Stimulated activated naive CD8-positive, alpha-beta T cell treated with anti-CD3 and anti-CD28 coated beads, Interleukin-15, Interleukin-2, amounts not matched to agents 100 ng/mL and 50 ng/mL, for 24 hours (primary cell): ENCODE measurements around the gene RARRES2.
"Not testable (repeated sequence)": the region's sequence is repeated elsewhere in the genome, so short reads cannot be mapped to it uniquely, and the experiment has no call there.

ENCODE experiments used
- H3K27ac Mint-ChIP-seq: one replicate; pipeline ENCODE4 v1.8.0; 2021; ENCODE audit warnings: mild to moderate bottlenecking, mixed read lengths
- H3K27me3 Mint-ChIP-seq: one replicate; pipeline ENCODE4 v1.8.0; 2021; ENCODE audit warnings: mixed read lengths
- H3K36me3 Mint-ChIP-seq: one replicate; pipeline ENCODE4 v1.8.0; 2021; ENCODE audit warnings: low read depth, mixed read lengths
- H3K4me1 Mint-ChIP-seq: one replicate; pipeline ENCODE4 v1.8.0; 2021; ENCODE audit warnings: low read depth, mixed read lengths
- H3K4me3 Mint-ChIP-seq: one replicate; pipeline ENCODE4 v1.8.0; 2021; ENCODE audit warnings: mild to moderate bottlenecking, mixed read lengths
- H3K9me3 Mint-ChIP-seq: one replicate; pipeline ENCODE4 v1.8.0; 2021; ENCODE audit warnings: mixed read lengths

Gene RARRES2

DNA sequence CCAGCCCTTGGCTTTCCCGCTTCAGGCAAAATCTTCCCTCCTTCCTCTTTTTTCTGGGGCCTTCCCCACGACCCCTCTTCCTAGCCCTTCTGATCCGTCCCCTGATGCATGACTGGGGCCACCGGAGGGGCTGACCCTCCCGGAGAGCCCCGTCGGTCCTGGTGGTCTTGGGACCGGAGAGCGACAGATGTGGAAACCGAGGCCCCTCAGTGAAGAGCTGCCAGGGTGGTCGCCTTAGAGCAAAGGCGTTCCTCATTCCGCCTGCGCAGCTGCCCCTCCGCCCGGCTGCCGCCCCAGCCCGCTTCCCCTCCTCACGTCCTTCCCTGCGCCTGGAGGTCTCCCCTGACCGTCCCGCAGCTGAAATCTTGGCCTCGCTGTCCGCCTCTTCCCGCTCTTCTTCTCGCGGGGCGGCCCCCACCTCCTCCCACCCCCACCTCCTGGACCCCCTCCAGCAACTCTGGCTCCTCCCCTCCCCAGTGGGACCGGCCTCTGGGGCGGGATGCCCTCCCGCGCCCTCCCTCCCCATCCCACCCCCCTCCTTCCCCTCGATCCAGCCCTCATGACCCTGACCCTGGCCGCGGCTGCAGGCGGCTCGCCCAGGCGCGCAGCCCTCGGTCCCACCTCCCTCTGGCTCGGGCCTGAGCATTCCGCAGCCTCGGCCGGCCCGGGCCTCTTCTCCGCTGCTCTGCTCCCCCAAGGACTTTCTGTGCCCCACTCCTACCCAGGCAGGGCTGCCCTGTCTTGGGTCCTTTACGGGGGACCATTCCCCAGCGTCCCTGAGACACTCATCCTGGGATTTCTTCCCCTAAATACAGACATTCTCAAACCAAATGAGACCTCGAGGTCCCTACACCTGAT, at the start of gene RARRES2:
RARRES2 (minus strand) TSS at position 367 of the 858 bp plus-strand sequence. CDS start 1,020 bp downstream, outside the sequence.
- H3K4me1 Mint-ChIP-seq = peaks cover 7% of the 10 kb centered on the region
- no peak within 1 kb of the TSS for H3K27ac Mint-ChIP-seq
- peaks cover 6% of the 10 kb centered on the region for H3K36me3 Mint-ChIP-seq
- H3K9me3 Mint-ChIP-seq = no peaks in the 10 kb centered on the region
- peaks cover 33% of the 10 kb centered on the region for H3K27me3 Mint-ChIP-seq
- H3K4me3 Mint-ChIP-seq = peak within 1 kb of the TSS; percentile 37

DNA sequence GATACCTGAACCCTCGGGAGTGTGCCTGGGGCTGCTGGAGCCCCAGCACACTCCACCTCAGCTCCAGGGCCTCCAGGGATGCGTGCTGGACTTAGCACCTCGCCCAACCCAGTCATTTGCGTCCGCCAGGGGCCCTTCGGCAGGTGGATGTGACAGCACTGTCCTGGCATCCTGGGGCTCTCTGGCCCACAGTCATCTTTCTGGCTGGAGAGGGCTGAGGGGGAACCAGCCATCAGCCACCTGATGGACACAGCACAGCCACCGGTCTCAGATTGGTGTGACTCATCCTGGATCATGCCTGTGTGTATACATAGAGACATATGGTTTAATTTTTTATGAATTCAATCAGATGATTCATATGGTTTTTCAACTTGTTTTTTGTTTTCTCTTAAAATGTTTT, 48.8 kb upstream of the RARRES2 start:
- Mint-ChIP-seq H3K27me3 (no peaks in the 10 kb centered on the region), H3K27ac (no peak overlapping the region), H3K9me3 (no peaks in the 10 kb centered on the region), H3K36me3 (peaks cover 13% of the 10 kb centered on the region), H3K4me3 (no peak overlapping the region), H3K4me1 (peaks cover 7% of the 10 kb centered on the region)

DNA sequence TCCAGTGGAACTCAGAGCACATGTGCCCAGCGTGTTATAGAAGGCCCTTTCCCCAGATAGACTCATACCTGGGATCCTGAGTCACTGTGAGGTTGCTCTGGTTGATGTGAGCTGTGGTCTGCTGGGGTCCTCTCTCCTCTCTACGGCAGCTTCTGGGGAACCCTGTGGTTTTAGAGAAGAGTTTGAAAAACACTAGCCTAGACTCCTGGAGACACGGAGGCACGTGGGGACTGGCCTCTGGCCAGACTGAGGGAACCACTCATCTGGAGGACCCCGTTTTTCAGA, 48.0 kb upstream of the RARRES2 start:
- Mint-ChIP-seq H3K36me3 (peaks cover 13% of the 10 kb centered on the region), H3K27me3 (no peaks in the 10 kb centered on the region), H3K9me3 (no peaks in the 10 kb centered on the region), H3K27ac (no peak overlapping the region), H3K4me1 (peaks cover 7% of the 10 kb centered on the region), H3K4me3 (no peak overlapping the region)

- H3K4me3 Mint-ChIP-seq = no peak overlapping the region
- no peaks in the 10 kb centered on the region for H3K9me3 Mint-ChIP-seq
- H3K36me3 Mint-ChIP-seq = peaks cover 13% of the 10 kb centered on the region
- H3K4me1 Mint-ChIP-seq = peaks cover 7% of the 10 kb centered on the region
- no peaks in the 10 kb centered on the region for H3K27me3 Mint-ChIP-seq
- no peak overlapping the region for H3K27ac Mint-ChIP-seq
Observed at GRCh38 chr7:150388709-150389531, 47.5 kb upstream of the RARRES2 start.

DNA sequence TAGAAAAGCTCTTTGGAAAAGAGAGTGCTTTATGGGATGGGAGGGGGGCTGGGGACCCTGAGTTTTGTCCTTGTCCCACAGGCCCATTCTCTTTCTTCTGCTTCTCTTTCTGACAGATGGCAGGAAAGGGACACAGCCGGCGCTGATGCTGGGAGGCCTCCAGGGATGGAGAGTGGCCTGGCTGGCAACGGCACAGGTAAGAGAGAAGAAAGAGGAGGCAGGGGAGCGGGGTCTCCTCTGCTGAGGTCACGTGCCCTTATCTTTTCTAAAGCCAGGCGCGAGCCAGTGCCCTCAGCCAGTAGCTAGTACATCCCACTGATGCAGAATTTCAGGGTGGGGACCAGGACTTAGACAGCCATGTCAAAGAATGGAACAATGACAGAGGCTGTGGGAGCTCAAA, 46.9 kb upstream of the RARRES2 start:
- no peaks in the 10 kb centered on the region for H3K27me3 Mint-ChIP-seq
- H3K4me1 Mint-ChIP-seq = peaks cover 7% of the 10 kb centered on the region
- no peak overlapping the region for H3K27ac Mint-ChIP-seq
- H3K36me3 Mint-ChIP-seq = peaks cover 13% of the 10 kb centered on the region
- H3K9me3 Mint-ChIP-seq = no peaks in the 10 kb centered on the region
- H3K4me3 Mint-ChIP-seq = no peak overlapping the region

DNA sequence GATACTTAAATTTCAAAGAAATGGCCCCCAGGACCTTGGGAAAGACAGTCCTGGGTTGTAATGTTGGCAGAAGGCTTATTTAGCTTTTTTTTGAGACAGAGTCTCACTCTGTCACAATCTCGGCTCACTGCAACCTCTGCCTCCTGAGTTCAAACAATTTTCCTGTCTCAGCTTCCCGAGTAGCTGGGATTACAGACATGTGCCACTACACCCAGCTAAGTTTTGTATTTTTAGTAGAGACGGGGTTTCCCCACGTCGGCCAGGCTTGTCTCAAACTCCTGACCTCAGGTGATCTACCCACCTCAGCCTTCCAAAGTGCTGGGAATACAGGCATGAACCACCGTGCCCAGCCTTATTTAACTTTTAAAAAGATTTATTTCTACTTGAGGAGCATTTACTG, 44.5 kb upstream of the RARRES2 start:
- peaks cover 11% of the 10 kb centered on the region for H3K4me1 Mint-ChIP-seq
- H3K27ac Mint-ChIP-seq, H3K27me3 Mint-ChIP-seq, H3K9me3 Mint-ChIP-seq, H3K4me3 Mint-ChIP-seq, H3K36me3 Mint-ChIP-seq: not testable (repeated sequence)

- H3K27ac Mint-ChIP-seq = no peak overlapping the region
- H3K9me3 Mint-ChIP-seq = no peaks in the 10 kb centered on the region
- no peak overlapping the region for H3K4me3 Mint-ChIP-seq
- H3K4me1 Mint-ChIP-seq = peaks cover 16% of the 10 kb centered on the region
- no peaks in the 10 kb centered on the region for H3K27me3 Mint-ChIP-seq
- no peaks in the 10 kb centered on the region for H3K36me3 Mint-ChIP-seq
Observed at GRCh38 chr7:150385302-150385723, 43.9 kb upstream of the RARRES2 start.

DNA sequence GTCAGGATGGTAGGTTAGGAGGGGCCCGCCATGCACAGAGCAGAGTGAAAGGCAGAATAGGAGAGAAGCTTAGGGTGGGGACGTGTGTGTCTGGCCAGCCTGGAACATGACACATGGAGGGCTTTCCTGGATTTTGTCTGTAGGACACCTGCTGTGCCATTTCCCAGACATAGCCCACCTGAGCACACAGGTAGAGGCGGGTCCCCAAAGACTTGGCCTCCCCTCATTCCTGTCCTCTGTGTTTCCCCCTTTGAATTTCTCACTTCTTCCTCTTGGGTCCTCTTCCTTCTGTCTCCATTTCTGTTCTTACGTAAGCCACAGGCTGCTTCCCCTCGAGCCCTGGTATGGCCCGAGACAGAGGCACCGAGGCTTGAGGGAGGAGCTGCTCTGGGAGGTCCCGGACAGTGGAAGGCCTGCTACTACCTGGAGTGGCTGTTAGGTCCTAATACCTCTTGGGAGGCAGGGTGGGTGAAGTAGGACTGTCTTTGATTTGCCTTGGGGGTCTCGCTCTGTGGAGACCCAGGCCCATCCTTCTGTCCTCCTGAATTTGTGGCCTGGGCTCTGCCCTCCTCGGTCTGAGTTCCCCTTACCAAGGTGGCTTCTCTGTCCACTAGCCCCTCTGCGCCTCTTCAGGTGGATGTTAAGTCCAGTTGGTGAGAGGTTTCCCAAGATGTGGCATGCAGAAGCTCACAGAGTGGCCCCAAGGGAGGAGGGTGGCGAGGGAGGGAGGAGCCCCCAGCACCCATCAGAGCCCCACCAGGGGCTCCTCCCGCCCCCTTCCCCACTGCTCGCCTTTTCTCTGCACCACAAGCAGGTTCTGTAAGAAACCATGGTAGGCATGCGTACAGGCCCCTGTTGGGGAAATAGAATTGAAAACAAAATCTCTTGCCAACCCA, 43.2 kb upstream of the RARRES2 start:
- Mint-ChIP-seq H3K9me3 (no peaks in the 10 kb centered on the region), H3K4me3 (no peak overlapping the region), H3K4me1 (peaks cover 21% of the 10 kb centered on the region), H3K27me3 (no peaks in the 10 kb centered on the region), H3K36me3 (no peaks in the 10 kb centered on the region), H3K27ac (no peak overlapping the region)

GRCh38 chr7:150383710-150384397, 42.4 kb upstream of the RARRES2 start:
- Mint-ChIP-seq H3K4me1 (peaks cover 17% of the 10 kb centered on the region), H3K9me3 (no peaks in the 10 kb centered on the region), H3K4me3 (no peak overlapping the region), H3K36me3 (no peaks in the 10 kb centered on the region), H3K27me3 (no peaks in the 10 kb centered on the region), H3K27ac (no peak overlapping the region)

DNA sequence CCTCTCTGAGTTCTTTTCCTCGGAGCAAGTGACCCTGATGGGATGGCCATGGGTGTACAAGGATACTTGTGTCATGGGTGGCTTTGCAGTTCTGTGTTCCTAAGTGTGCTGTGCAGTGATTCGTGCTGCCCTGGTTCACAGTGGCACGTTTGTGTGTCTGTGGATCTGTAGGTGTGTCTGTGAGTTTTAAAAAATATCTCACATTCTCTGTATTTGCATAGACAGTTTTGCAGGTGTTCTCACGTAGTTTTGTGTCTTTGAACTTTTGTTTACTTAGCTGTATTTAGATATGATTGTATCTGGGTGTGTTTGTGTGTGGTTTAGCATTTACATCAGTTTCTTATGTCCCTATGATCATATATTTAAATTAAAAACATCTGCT, 41.4 kb upstream of the RARRES2 start:
- H3K36me3 Mint-ChIP-seq = no peaks in the 10 kb centered on the region
- no peaks in the 10 kb centered on the region for H3K27me3 Mint-ChIP-seq

GRCh38 chr7:150382123-150382843, 40.9 kb upstream of the RARRES2 start:
- Mint-ChIP-seq H3K27ac (no peak overlapping the region), H3K27me3 (no peaks in the 10 kb centered on the region), H3K36me3 (no peaks in the 10 kb centered on the region), H3K4me1 (peaks cover 28% of the 10 kb centered on the region), H3K4me3 (no peak overlapping the region), H3K9me3 (no peaks in the 10 kb centered on the region)

More for the DNA sequence above, 41.4 kb upstream of the RARRES2 start:
- H3K27ac Mint-ChIP-seq = no peak overlapping the region
- no peaks in the 10 kb centered on the region for H3K9me3 Mint-ChIP-seq
- no peak overlapping the region for H3K4me3 Mint-ChIP-seq
- peaks cover 22% of the 10 kb centered on the region for H3K4me1 Mint-ChIP-seq

DNA sequence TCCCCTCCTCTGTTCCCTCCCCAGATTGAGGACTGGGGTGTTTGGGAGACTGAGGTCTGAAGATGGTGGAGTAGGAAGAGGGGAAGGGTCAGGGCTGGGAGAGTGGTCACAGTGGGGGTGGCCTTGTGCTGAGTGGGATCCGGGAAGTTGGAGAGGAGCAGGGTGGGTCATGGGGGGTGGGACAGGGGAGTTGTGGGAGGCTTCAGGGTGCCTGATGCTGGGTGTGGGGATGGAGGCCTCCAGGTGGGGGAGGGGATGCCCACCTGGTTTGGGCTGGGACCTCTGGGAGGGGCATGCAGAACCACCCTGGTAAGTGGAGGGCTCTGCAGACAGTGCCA, 40.3 kb upstream of the RARRES2 start:
- H3K9me3 Mint-ChIP-seq = no peaks in the 10 kb centered on the region
- peaks cover 33% of the 10 kb centered on the region for H3K4me1 Mint-ChIP-seq
- H3K4me3 Mint-ChIP-seq = no peak overlapping the region
- no peaks in the 10 kb centered on the region for H3K27me3 Mint-ChIP-seq
- no peak overlapping the region for H3K27ac Mint-ChIP-seq
- no peaks in the 10 kb centered on the region for H3K36me3 Mint-ChIP-seq

GRCh38 chr7:150381096-150381495, 39.7 kb upstream of the RARRES2 start:
- Mint-ChIP-seq H3K36me3 (no peaks in the 10 kb centered on the region), H3K4me1 (peaks cover 40% of the 10 kb centered on the region), H3K27ac (no peak overlapping the region), H3K4me3 (no peak overlapping the region), H3K9me3 (no peaks in the 10 kb centered on the region), H3K27me3 (no peaks in the 10 kb centered on the region)

- peaks cover 3% of the 10 kb centered on the region for H3K36me3 Mint-ChIP-seq
- H3K27me3 Mint-ChIP-seq = no peaks in the 10 kb centered on the region
- H3K9me3 Mint-ChIP-seq = no peaks in the 10 kb centered on the region
- peaks cover 46% of the 10 kb centered on the region for H3K4me1 Mint-ChIP-seq
- H3K4me3 Mint-ChIP-seq = peak overlapping the region; percentile 89
- no peak overlapping the region for H3K27ac Mint-ChIP-seq
Observed at GRCh38 chr7:150380463-150380862, 39.0 kb upstream of the RARRES2 start.
